DOHH2 (cell line): Measurements from ENCODE around the gene SPOPL.
"Not testable (repeated sequence)": the region's sequence is repeated elsewhere in the genome, so short reads cannot be mapped to it uniquely, and the experiment has no call there.

Experiments used
- H3F3A ChIP-seq: fragments of 200-600 bp; sonication (generic), shearing (Covaris generic); 2 replicates; pipeline ENCODE4 v1.6.0; 2016; ENCODE audit warnings: antibody characterized with exemption, mild to moderate bottlenecking; ENCODE audit not compliant: control insufficient read depth, insufficient read depth
- H3K27ac ChIP-seq: fragments of 200-600 bp; sonication (generic); 2 replicates; pipeline ENCODE4 v1.5.1; 2014; ENCODE audit warnings: low read depth, mild to moderate bottlenecking, low read length, moderate library complexity
- H3K27me3 ChIP-seq: fragments of 200-600 bp; sonication (generic); 2 replicates; pipeline ENCODE4 v1.6.1; 2014; ENCODE audit warnings: mild to moderate bottlenecking, low read length, mixed read lengths; ENCODE audit not compliant: control insufficient read depth
- H3K36me3 ChIP-seq: fragments of 200-600 bp; sonication (generic); 2 replicates; pipeline ENCODE4 v1.6.1; 2014; ENCODE audit warnings: mild to moderate bottlenecking, low read length, moderate library complexity, mixed read lengths; ENCODE audit not compliant: control insufficient read depth
- H3K4me1 ChIP-seq: fragments of 200-600 bp; sonication (generic); 2 replicates; pipeline ENCODE4 v1.6.1; 2014; ENCODE audit warnings: mild to moderate bottlenecking, low read length, mixed read lengths; ENCODE audit not compliant: control insufficient read depth
- H3K4me2 ChIP-seq: fragments of 200-600 bp; sonication (generic); 2 replicates; pipeline ENCODE4 v1.6.0; 2014; ENCODE audit warnings: mild to moderate bottlenecking, low read length, moderate library complexity
- H3K4me3 ChIP-seq: fragments of 200-600 bp; sonication (generic); 2 replicates; pipeline ENCODE4 v1.5.1; 2014; ENCODE audit warnings: mild to moderate bottlenecking, low read length, mixed read lengths
- H3K79me2 ChIP-seq: fragments of 200-600 bp; sonication (generic); 2 replicates; pipeline ENCODE4 v1.6.1; 2014; ENCODE audit warnings: mild to moderate bottlenecking, low read length, mixed read lengths; ENCODE audit not compliant: control insufficient read depth
- H3K9me2 ChIP-seq: fragments of 200-600 bp; sonication (generic); replicated peaks from 2 replicates; pipeline ENCODE4 v1.6.1; 2014; ENCODE audit warnings: mild to moderate bottlenecking, low read length, mixed read lengths; ENCODE audit not compliant: control insufficient read depth
- H3K9me3 ChIP-seq: fragments of 200-600 bp; sonication (generic); 2 replicates; pipeline ENCODE4 v1.6.1; 2014; ENCODE audit warnings: antibody characterized with exemption, low read length, mixed read lengths; ENCODE audit not compliant: control insufficient read depth, insufficient read depth
- H4K20me1 ChIP-seq: fragments of 200-600 bp; sonication (generic); 2 replicates; pipeline ENCODE4 v1.6.0; 2014; ENCODE audit warnings: low read depth, mild to moderate bottlenecking, antibody characterized with exemption, low read length, moderate library complexity; ENCODE audit not compliant: control insufficient read depth, insufficient read depth
- CTCF ChIP-seq: fragments of 200-600 bp; sonication (generic); IDR thresholded peaks from one replicate; pipeline ENCODE4 v1.5.1; 2014; ENCODE audit warnings: antibody characterized with exemption, mild to moderate bottlenecking, low read depth, low read length; ENCODE audit not compliant: poor library complexity, severe bottlenecking
- EZH2phosphoT487 ChIP-seq: fragments of 200-600 bp; sonication (generic); IDR thresholded peaks from 2 replicates; pipeline ENCODE4 v1.6.1; 2017; ENCODE audit warnings: borderline replicate concordance, mild to moderate bottlenecking, antibody characterized with exemption, low read length, moderate library complexity, mixed read lengths

SPOPL gene

GRCh38 chr2:138454761-138455160 lies 46.8 kb upstream of the SPOPL start:
- Histone ChIP-seq H3K9me2 (no peaks in the 10 kb centered on the region), H3K4me1 (no peaks in the 10 kb centered on the region), H3K27me3 (no peaks in the 10 kb centered on the region), H3K4me2 (no peak overlapping the region), H3K9me3 (no peaks in the 10 kb centered on the region), H3F3A (no peaks in the 10 kb centered on the region), H3K4me3 (no peak overlapping the region), H3K79me2 (no peaks in the 10 kb centered on the region), H3K27ac (no peak overlapping the region), H4K20me1 (no peaks in the 10 kb centered on the region), H3K36me3 (no peaks in the 10 kb centered on the region)
- TF ChIP-seq EZH2phosphoT487 (no peak), CTCF (no peak)

- H3K4me1 ChIP-seq = no peaks in the 10 kb centered on the region
- H3K27ac ChIP-seq = no peak overlapping the region
- no peak overlapping the region for H3K4me3 ChIP-seq
- no peaks in the 10 kb centered on the region for H4K20me1 ChIP-seq
- no peaks in the 10 kb centered on the region for H3K9me2 ChIP-seq
- no peaks in the 10 kb centered on the region for H3K36me3 ChIP-seq
- H3K4me2 ChIP-seq = no peak overlapping the region
- no peaks in the 10 kb centered on the region for H3K9me3 ChIP-seq
- TF ChIP-seq CTCF = no peak
- no peak for TF ChIP-seq EZH2phosphoT487
- no peaks in the 10 kb centered on the region for H3F3A ChIP-seq
- no peaks in the 10 kb centered on the region for H3K27me3 ChIP-seq
- H3K79me2 ChIP-seq = no peaks in the 10 kb centered on the region
Observed at GRCh38 chr2:138455275-138455674, 46.3 kb upstream of the SPOPL start.

- Histone ChIP-seq H3K9me2 (no peaks in the 10 kb centered on the region), H3K4me3 (no peak overlapping the region), H3K79me2 (no peaks in the 10 kb centered on the region), H3K9me3 (no peaks in the 10 kb centered on the region), H3K27me3 (no peaks in the 10 kb centered on the region), H3K4me2 (no peak overlapping the region), H3F3A (no peaks in the 10 kb centered on the region), H4K20me1 (no peaks in the 10 kb centered on the region), H3K36me3 (no peaks in the 10 kb centered on the region), H3K4me1 (no peaks in the 10 kb centered on the region), H3K27ac (no peak overlapping the region)
- TF ChIP-seq CTCF (no peak), EZH2phosphoT487 (no peak)
Observed at GRCh38 chr2:138455691-138456090, 45.9 kb upstream of the SPOPL start.

- not testable (repeated sequence) for H3K27ac ChIP-seq, H3K36me3 ChIP-seq, H4K20me1 ChIP-seq, H3F3A ChIP-seq, H3K9me2 ChIP-seq, H3K79me2 ChIP-seq, H3K4me3 ChIP-seq, H3K27me3 ChIP-seq, H3K4me2 ChIP-seq, H3K4me1 ChIP-seq, H3K9me3 ChIP-seq
Observed at GRCh38 chr2:138462689-138463088, 38.9 kb upstream of the SPOPL start.
